Left forelimb (tissue), 1 donor: ENCODE results near the gene CTNNA2.

Source experiments
- DNase-seq: peaks from one replicate; pipeline ENCODE4 v3.0.0-alpha.2; 2018; ENCODE audit warnings: low spot score

Gene CTNNA2

DNA sequence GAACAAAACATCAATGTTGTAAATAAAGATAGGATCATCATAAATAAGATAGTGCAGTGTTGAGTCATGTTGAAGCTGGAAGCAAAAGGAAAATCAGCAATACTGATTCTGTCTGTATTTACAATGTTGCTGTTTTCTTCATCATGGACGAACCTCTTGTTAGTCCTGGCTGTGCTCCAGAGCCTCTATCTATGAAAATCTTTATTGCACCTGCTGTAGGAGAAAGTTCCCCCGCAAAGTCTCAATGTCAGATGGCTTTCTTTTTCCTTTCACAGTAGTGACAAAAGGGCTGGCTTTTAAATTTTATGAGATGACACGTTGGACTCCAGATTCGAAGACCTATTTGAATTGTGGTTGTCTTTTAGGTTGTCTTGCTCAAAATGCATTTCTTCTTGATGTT lies 890.2 kb downstream of the CTNNA2 start:
- no peak for DNase-seq

DNA sequence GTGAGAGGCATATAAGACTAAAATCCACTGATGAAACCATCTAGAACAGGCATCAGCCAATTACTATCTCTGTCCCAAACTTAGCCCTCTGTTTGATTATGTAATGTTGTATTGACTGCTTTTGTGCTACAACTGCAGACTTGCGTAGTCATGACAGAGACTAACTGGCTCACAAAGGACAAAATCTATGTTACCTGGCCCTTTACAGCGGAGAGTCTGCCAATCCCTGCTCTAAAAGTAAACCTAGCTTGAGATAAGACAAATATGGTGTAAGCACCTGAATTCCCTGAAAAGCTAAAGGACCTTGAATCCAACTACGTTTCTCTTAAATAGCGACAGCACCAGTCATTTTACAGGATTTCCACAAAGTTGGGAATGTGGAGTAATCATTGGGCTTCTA lies 894.5 kb downstream of the CTNNA2 start:
- DNase-seq: no peak

DNA sequence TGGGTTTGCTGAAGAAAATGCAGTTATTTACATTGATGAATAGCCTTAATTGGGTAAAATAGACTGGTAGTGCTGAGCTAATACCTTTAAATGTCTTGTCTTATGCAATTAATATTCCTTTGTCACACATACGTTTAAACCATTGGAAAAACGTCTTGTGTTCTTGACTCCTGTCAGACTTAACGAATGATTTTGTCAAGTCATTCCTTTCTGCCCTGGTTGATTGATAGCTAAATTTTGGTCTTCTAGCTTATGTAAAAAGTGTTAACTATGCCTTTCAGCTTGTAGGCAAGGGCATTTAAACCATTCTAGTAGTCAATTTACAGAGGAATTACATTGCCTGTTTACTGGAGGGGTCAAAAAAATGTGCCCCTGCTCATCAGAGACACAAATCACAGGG lies 897.5 kb downstream of the CTNNA2 start:
- DNase-seq: no peak

DNA sequence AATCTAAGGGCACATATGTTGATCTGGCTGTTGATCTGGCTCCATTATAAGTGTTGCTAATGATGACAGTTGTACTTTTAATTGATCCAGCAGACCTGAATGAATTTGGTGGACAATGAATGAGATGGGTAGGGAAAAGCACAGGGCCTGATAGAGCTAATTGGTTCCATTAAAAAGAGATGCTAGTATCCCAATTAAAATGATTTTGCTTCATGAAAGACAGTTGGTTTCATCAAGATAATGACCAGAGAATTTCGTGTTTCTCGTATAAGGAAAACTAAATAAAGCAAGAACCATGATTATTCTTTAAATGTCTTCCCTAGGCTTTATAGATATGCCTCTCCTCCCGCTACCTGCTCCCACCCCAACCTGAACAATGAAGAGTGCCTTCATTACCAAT lies 900.3 kb downstream of the CTNNA2 start:
- no peak for DNase-seq

DNA sequence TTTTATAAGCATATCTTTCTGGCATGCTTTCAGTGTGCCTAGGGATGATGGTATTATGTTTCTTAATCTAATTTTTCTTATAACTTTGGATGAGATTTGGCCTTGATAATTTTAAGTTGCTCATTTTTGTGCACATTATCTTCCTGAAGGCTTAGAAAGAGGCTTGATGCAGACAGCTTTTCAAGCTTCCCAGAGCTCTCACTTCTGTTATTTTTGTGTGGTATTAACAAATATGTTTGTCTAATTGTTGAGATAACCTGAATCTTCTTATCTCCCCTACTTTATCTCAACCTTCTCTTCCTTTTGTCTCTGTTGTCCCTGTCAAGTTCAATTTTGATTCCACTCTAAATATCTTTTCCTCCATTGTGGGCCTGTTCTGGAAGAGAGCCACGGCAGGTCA lies 904.9 kb downstream of the CTNNA2 start:
- no peak for DNase-seq

DNA sequence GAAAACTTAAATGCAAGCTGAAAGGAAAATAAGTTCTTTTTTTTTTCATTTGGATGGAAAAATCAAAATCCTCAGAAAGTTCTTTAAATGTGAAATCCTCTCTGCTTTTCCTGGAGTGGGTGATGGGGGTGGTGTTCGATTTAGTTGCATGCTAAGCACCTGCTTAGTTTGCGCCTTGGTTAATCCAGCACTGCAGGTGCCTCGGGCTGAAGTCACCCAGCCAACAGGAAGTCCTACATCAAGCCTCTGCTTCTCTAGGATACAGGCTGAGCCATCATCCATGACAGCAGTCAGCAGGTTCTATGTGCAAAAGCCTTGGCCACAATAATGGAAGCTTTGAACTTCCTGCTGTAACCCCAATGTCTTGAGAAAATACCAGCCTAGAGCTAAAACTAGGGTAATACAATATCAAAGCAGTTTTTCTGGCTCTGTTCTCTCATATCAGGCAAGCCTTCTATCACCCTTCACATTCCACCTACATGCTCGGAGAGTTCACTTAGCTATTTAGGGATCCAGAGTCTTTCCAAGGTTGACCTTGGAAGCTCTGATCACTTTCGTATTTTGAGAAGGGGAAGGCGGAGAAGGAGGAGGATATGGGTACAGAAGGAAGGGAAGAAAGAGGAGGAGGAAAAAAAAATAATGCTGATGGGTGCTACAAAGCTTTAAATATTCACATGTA lies 907.8 kb downstream of the CTNNA2 start:
- no peak for DNase-seq

DNA sequence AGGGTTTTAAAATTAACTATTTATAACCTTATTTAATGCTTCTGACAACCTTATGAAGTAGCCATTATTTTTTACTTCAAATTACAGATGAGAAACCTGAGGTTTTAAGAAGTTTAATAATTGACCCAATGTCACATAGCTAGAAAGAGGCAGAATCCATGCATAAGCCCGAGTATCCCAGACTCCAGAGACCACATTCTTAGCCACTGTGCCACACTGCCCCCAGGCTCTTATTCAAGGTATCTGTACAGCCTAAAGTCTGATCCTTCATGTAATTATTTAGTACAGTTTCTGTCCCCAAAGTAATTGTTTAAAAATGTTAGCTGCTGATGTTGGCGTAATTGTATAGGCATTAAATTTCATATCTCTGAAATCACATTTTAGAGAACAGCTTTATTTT lies 916.4 kb downstream of the CTNNA2 start:
- DNase-seq: no peak

DNA sequence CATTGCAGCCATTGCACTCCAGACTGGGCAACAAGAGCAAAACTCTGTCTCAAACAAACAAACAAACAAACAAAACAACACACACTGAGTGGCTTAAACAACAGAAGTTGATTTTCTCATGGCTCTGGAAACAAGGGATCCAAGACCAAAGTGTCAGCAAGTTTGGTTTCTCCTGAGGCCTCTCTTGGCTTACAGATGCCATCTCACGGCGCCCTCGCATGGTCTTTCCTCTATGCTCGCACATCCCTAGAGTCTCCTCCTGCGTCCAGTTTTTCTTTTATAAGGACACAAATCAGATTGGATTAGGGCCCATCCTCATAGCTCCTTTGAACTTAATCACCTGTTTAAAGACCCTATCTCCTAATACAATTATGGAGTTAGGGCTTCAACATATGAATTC lies 925.1 kb downstream of the CTNNA2 start:
- DNase-seq: no peak

DNA sequence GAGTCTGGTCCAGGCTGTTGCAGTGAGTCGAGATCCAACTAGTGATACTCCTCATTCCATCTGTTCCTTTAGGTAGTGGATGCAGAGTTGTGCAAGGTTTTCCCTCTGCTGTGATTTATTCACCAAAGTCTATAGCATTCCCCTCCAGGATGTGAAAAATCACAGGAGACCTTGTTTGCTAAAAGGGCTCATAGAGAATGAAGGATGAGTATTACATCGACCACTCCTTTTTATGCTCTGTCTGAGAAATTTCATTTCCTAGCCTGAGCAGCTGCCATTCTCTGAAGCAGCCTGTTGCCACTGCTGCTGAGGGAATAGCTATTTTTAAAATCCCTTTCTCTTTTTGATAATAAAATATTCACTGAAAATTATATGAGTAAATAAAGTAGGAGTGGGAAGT lies 925.8 kb downstream of the CTNNA2 start:
- no peak for DNase-seq

DNA sequence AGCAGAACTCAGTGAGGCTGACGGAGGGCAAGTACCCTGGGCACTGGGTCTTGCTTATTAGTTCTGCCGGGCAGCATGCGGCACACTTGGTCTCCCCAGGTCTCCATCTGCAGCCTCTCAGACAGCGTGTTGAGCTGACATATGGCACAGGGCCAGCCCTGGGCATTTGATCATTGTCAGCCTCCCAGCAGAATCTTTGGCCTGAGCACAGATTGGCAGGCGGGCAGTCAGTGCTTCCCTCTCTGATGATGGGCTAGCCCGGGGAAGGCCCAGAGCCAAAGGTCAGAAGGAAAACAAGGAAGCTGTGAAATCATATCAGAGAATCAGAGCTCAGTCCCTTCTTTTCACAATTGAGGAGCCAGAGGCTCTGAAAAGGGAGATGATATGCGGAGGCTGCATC lies 941.8 kb downstream of the CTNNA2 start:
- DNase-seq: no peak

DNA sequence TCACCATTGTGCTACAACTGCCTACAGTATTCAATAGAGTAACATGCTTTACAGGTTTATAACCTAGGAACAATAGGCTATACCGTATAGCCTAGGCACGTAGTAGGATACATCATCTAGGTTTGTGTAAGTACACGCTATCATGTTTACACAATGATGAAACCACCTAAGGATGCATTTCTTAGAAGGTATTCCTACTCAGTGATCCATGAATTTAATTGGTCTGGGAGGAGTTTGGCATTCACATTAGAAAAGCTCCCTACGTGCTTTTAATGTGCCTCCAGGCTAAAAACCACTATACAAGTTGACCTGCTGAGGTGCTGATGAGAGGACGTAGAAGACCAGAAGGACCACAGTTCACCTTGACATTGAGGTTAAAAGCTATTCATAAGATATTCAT lies 946.2 kb downstream of the CTNNA2 start:
- no peak for DNase-seq

DNA sequence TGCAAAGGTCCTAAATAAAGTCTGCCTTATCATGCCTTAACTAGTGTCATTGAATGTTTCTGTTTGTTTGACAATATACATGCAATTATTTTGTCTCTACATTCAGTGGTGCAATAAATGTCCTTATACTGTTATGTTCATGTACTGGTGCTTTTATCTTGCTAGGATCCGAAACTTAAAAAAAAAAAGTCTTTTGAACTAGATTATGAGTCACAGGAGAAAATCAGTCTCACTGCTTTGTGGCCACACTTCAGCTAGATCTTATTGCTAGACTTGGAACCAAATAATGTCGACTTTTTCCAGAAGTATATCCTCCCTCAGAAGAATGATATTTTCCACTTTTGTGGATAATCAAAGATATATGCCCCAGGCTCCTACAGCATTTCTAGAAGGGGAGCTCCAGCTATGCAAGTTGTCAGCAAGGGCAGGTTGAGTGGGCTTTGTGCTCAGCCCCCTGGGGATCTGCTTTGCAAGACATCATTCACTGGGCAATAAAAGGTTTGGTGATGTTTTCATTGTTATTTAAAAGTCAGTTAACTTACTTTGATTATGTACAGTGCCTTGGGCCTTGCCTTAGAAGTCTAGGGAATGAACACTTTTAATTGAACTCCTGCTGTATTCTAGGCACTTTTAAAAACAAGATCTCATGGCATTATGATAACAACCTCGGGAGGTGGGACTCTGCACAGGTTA lies 948.8 kb downstream of the CTNNA2 start:
- DNase-seq: no peak

DNA sequence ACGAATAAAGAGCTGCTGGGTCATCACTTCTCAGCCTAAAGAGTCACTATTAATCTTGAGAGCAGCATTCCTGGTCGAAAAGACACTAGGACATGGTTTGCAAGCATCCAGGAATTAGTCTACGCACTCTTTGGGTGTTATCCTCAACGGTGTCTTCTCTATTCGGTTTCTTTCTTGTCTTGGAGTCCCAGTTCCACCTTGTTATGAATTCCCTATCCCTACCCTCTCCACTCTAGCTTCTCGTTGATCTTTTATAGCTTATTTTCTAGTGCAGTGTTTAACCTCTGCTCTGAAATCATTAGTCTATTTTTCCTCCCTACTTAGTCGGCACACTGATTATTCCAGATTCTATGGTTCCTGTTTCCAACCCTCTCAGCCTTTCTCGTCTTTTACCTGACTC lies 949.8 kb downstream of the CTNNA2 start:
- no peak for DNase-seq

DNA sequence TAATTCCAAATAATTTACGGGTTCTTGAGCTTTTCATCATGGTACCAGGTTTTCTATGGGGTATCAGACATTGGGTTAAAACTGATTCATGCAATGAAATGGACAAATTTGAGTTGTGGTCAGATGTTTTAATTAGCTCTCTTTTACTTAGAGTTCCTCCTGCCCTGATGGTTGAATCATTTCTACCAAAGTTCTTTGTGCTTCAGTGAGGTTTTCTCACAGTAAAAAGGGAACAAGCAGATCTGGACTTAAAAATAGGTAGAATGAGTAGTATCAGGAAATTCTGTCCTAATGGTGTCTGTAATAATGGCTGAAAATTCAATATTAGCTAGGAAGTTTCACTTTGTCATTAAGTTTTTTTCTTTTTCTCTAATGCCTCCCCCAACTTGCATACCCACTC lies 951.4 kb downstream of the CTNNA2 start:
- no peak for DNase-seq

DNA sequence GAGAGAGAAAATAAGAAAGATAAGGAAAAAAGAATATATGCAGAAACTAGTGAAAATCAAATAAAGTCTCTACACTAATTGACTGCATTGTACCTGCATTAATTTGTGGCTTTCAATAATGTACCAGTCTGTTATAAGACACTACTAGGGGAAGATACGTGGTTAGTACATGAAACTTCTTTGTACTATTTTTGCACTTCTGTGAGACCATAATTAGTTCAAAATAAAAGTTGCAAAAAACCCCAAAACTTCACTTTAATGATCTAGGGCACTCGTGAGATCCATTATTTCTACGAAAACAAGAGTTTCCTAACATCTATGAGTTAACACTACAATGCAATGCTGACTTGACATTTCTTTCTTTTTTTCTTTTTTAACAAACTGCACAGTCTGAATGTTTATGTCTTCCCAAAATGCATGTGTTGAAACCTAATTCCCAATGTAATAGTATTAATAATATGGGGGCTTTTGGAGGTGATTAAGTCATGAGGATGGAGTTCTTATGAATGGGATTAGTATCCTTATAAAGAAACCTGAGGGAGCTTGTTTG lies 954.5 kb downstream of the CTNNA2 start:
- DNase-seq: no peak

DNA sequence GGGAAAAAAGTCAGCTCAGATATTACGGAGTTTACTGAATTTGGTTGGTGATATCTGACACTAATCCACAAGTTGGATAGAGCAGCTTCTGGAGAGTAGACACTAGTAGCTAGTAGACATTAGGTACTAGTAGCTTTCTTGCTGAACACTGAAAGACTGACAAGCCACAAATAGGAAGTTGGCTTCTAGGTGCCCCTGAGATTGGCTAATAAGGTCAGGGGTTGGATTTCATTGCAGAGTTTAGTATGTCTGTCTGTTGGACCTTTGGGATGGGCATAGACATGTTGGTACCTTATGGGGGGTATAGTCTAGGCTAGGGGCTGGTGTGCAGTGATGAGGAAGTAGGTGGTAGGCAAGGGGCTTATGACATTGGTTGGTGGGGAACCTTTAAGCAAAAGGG lies 956.6 kb downstream of the CTNNA2 start:
- DNase-seq: no peak

DNA sequence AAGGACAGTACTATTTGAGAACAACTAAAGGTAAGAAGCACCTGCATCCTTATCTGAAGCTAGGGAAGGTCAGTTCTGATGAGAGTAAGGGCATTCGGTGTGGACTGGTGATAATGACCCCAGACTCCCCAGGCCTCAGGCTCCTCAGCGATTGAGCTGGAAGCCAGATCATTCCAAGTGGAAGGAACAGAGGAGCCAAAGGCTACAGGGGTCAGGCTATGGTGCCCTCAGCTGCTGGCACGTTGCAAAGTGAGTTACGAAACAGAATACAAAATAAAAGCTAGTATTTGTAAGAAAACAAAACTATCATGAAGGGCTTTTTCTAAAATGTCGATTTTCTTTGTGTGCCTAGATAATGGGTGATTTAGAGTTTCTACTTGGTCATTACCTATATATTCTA lies 960.2 kb downstream of the CTNNA2 start:
- no peak for DNase-seq

DNA sequence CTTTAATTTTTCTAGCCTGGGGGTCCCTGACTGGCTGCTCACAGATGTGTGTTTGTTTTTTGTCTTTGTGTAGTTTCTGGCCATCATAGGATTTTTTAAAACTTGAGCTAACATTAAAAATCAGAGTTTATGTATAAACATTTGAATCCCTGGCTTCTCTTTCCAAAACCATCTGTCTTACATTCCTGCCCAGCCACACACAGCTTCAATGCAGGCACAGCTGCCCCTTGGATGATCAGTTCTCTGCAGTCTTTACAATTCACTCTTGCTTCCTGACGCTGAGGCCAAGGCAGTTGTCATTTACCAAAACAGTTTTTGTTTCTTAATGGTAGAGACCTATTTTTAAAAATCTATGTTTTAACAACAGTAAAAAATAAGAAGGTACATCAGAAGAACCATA lies 960.9 kb downstream of the CTNNA2 start:
- DNase-seq: no peak

DNA sequence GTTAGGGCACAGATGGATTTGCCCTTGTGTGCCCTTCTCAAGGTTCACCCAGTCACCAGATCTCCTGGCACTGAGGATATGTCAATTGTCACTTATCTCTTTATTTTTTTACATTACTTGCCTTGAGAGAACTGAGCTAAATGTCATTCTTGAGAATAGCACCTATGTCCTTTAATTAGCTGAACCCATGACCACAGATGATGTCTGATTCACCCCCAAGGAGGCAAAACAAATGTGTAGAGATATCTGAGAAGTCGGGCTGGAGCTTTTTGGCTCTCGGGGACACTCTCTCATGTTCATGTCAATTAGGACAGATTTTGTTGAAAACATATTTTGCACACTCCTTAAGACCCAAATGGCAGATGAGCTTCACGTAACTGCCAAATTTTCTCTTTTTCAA lies 963.1 kb downstream of the CTNNA2 start:
- DNase-seq: no peak

DNA sequence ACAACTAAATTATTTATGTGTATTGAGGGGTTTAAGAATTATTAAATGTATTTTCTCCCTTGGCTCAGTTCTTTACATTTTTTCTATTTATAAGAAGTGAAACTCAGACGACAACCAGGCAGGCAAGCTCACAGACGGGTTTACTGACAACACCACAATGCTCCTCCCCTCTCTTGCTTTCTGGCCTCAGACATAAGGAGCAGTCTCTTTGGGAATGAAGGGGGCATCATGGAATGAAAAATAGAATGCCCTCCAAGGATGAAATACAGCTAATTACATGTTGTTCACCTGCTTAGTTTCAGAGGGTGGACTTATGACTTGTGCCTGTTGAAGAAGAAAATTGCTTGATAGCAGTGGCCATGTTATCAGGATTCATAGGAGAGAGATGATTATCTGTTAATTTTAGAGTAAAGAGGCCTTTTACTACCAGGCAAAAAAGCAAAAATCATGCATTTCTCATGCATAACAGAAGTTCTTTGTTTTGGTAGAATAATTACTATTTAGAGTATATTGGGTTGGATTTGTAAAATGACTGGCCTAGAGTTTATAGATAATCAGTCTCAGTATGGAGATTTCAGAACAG lies 963.8 kb downstream of the CTNNA2 start:
- no peak for DNase-seq

DNA sequence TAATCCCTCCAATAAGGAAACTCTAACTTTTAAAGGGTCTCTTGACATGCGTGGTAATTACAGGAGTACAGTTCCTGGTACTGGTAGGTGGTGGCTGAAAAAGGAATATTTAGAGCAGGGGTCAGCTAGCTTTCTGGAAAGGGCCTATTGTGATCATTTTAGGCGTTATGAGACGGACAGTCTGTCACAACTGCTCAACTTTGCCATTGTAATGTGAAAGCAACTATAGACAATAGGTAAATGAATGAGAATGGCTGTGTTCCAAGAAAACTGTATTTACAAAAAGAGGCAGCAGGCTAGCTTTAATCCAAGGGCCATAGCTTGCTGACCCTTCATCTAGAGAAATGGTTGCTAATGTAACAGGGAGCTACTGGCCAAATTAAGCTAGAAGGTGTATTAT lies 969.4 kb downstream of the CTNNA2 start:
- DNase-seq: no peak

DNA sequence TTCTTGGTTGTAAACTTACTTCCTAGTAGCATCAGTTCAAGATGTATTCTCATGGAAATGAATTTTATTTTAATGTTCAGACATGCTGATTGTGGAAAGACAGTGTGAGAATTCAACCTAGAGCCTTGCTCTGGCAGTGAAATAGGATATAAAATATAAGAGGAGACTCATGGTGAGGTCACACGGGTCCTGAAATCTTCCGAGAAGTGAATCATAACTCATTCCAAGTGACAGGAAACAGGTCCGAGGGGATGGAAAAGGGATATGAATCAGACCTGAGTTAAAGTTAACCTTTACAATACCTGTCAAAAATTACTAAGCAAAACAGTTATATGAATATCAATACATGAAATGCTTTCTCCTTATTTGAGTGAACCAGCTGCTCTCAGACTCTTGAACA lies 976.9 kb downstream of the CTNNA2 start:
- no peak for DNase-seq

DNA sequence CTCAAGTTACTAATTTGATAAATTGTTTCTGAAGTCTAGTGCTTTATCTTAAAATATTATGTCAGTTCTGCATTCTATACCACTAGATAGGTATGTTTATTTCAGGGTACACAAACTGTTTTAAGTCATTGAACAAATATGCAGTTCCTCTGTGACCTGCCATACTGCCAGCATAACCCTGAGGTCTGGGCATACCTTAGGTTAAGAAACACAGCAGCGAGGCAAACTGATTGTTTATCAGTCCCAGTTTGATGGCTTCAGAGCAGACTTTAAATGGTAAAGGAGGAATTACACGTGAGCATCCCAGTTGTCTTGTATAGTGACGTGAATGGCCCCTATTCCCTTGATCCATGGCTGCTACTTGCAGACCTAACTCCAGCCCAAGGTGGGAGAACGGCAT lies 978.1 kb downstream of the CTNNA2 start:
- DNase-seq: no peak

DNA sequence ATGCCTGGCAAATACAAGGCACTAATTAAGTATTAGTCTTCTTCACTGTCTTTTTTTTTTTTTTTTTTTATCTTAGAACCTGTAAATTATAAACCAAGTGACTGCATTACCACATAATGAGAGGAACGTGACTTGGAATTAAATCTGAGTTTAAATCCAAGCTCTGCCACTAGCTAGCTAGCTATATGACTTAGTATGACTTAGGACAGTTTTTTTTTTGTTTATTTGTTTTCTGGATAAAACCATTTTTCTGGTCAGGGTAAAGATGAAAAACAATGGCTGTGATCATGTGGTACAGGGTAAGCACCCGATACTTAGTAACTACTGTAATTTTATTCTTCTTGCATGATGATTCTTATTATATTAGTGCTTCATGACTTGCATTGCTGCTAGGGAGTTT lies 983.5 kb downstream of the CTNNA2 start:
- DNase-seq: no peak
